Activated CD4-positive, alpha-beta T cell treated with anti-CD3 and anti-CD28 coated beads, Interleukin-2, amount 10 ng/mL, durations not matched to agents 24 days and 14 days (primary cell): ENCODE results near the gene TBX5. TPM values are rescaled to one million over a fixed set of nuclear protein-coding genes. Genes with fewer than 3 reads are reported as not detected.

Source experiments
- DNase-seq: peaks from one replicate; pipeline ENCODE4 v3.0.0; 2022
- H3K27ac Mint-ChIP-seq: one replicate; pipeline ENCODE4 v1.8.0; 2022; ENCODE audit warnings: mild to moderate bottlenecking, mixed read lengths
- H3K27me3 Mint-ChIP-seq: one replicate; pipeline ENCODE4 v1.8.0; 2022; ENCODE audit warnings: mixed read lengths
- H3K36me3 Mint-ChIP-seq: one replicate; pipeline ENCODE4 v1.8.0; 2022; ENCODE audit warnings: low read depth, mild to moderate bottlenecking, mixed read lengths
- H3K4me1 Mint-ChIP-seq: one replicate; pipeline ENCODE4 v1.8.0; 2021; ENCODE audit warnings: mixed read lengths
- H3K4me3 Mint-ChIP-seq: one replicate; pipeline ENCODE4 v1.8.0; 2022; ENCODE audit warnings: mild to moderate bottlenecking, moderate library complexity, mixed read lengths
- H3K9me3 Mint-ChIP-seq: one replicate; pipeline ENCODE4 v1.8.0; 2021; ENCODE audit warnings: mixed read lengths
- intact Hi-C: fragments of 100-400 bp; cut with micrococcal nuclease; formaldehyde crosslinking; loops from one replicate; pipeline ENCODE4 v1.15.1; 2023
- total RNA-seq: library from RNA; stranded (reverse); gene quantifications from 2 replicates; pipeline ENCODE4 v1.2.3, GENCODE V29; 2022

Gene TBX5
- total RNA-seq, 1 donor from 2014 or later, result not detected

DNA sequence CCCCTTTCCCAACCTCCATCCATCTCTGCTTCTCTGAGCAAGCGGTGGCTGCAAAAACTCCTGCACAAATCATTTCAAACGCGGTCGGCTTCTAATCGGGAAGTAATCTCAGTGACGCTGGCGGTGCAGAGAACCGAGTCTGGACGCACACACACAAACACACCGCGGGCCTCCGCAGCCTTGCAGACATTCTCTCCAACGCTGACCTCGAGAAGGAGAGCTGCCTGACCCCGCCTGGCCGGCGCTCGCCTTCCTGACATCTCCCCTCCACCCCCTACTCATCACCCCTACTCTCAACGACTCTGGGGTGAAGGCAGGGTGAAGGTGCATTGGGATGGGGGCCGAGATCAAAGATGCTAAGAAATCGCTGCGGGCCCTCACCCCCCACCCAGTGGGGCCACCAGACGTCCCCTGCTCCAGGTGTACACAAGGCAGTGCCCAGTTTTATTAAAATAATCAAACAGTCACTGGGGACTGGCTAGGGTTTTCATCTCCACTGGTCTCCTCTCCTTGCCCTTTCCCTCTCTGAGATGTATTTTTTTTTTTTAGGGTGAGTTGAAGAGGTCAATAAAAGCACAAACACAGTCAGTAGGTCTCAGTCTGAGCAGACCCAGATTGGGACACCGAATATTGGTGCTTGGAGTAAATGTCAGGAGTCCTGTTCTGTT lies 506 bp upstream of the TBX5 start:
- intact Hi-C loops, result loop anchor here (5.0 kb wide), 1 partner anchor 939 kb away; no protein-coding TSS in a partner anchor
- Mint-ChIP-seq H3K9me3 (peaks cover 8% of the 10 kb centered on the region), H3K27ac (no peak overlapping the region), H3K4me1 (no peaks in the 10 kb centered on the region), H3K27me3 (peaks cover 92% of the 10 kb centered on the region), H3K36me3 (peaks cover 7% of the 10 kb centered on the region), H3K4me3 (no peak overlapping the region)
- no peak for DNase-seq

DNA sequence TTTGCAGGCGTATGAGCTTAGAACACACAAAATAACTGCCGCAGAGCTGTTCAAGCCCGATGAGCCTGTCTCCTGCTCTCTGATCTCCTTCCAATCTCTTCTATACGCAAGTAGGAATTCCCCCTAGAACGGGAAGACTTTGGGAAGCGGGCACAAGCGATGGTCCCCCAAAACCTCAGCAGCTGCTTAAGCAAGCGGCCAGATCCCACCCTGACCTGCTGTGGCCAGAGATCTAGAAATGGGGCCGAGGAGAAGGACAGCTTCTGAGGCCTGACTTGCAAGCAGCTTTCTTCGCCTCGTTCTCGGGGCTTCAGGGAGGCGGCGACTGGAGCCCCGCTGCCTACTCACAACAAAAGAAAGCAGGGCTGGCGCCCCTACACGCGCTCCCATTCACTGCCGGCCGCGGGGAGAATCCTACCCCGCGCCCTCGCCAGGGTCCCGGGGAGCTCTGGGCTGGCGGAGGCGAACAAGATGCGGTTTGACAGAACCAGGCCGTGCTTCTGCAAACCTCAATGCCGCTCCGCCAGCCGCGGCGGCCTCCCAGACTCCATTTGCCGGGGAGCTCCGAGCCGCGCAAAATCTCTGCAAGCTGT lies 922 bp downstream of the TBX5 start:
- H3K27ac Mint-ChIP-seq, result peak overlapping the region; percentile 25
- peaks cover 4% of the 10 kb centered on the region for H3K36me3 Mint-ChIP-seq
- intact Hi-C loops, result loop anchor here (2.0 to 5.0 kb wide), 4 partner anchors 36 to 938 kb away; partner anchors contain the start of gene TBX3
- H3K4me3 Mint-ChIP-seq, result no peak overlapping the region
- no peaks in the 10 kb centered on the region for H3K4me1 Mint-ChIP-seq
- peaks cover 4% of the 10 kb centered on the region for H3K9me3 Mint-ChIP-seq
- H3K27me3 Mint-ChIP-seq, result peaks cover 91% of the 10 kb centered on the region
- DNase-seq, result no peak

DNA sequence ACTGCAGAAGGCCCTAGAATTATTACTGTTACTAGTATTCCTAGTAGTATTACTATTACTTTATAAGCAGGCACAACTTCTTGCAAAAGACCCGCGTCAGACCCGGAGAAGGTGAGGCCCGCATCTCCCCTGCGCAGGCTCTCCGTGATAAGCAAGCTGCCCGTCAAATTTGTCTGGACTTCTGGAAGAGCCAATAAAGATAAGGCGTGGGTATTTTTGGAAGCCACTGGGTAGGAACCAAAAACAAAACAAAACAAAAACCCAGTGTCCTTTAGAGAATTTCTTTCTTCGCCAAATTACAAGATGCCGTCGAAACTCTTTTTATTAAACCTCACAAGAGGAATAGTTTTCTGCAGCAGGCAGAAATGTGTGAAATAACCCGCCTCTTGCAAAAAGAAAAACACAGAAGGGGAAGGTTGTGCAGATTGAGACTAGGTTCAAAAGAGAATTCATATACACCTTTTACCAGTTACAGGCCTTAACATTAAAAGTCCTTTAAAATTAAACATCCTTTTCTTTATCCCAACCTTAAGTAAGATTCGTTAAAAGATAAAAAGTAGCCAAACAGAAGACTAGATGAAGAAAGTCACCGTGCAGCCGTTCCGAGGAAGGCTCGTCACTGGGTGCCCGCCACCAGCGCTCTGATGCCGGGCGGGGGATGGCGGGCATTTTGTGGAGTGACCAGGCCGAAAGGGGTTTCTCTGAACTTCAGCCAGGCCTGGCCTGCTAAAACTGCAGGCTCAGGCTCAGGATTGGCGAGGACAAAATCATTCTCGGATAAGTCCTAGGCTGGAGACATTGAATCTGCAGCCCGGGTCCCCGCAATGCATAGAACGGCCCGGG lies 1.6 kb downstream of the TBX5 start:
- Mint-ChIP-seq H3K36me3 (peaks cover 4% of the 10 kb centered on the region), H3K4me3 (no peak overlapping the region), H3K27me3 (peaks cover 92% of the 10 kb centered on the region), H3K9me3 (peaks cover 4% of the 10 kb centered on the region), H3K27ac (peak overlapping the region; percentile 25), H3K4me1 (no peaks in the 10 kb centered on the region)
- intact Hi-C loops, result loop anchor here (2.0 to 5.0 kb wide), 3 partner anchors 36 to 293 kb away; partner anchors contain the start of gene TBX3
- DNase-seq, result no peak

DNA sequence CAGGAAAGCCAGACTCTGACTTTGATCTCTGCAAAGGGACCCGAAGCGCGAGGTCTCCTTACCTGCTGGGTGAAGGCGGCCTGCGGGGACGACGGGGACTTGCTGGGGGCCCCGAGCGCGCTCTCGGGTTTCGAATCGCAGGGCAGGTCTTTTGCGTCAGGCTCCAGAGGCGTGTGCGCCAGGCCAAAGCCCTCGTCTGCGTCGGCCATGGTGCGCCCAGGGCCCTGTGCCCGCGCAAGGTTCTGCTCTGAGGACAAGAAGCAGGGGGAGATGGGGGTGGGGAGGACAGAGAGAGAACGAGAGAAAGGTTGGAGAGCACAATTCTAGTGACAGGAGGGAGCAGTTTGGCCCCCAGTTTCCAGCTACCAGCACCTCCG lies 2.3 kb downstream of the TBX5 start:
- no peak for DNase-seq
- Mint-ChIP-seq H3K36me3 (peaks cover 4% of the 10 kb centered on the region), H3K27ac (no peak overlapping the region), H3K27me3 (peaks cover 94% of the 10 kb centered on the region), H3K9me3 (peaks cover 4% of the 10 kb centered on the region), H3K4me1 (no peaks in the 10 kb centered on the region), H3K4me3 (no peak overlapping the region)
- intact Hi-C loops, result loop anchor here (2.0 to 5.0 kb wide), 4 partner anchors 37 to 294 kb away; partner anchors contain the start of gene TBX3

DNA sequence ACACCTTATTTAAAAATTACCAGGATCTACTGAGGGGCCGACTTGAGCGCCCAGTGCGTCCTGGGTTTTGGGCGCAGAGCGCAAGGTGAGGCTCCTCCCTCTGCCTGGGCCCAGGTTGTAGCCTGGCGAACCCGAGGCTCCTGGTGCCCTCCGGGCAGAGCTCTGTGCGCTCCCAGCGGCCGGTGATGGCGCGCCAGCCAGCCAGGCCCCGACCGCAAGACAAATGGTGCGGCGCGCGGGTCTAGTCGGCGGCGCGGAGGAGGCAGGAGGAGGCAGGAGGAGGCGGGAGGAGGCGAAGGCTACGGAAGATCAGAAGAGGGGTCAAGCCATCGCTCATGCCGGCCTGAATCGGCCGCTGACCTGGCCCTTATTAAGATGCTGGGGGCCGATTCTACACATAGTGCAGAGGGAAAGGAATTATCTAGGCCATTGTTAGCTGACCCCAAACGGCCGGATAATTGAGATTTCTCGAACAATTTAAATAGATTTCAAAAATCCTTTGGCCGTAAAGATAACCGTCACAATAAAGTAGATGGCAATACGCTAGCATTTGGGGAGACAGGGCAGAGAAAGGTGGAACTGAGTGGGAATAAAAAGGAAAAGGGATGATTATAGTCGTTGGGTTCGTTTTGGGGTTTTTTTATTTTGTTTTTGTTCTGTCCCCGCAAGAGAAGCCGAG lies 2.8 kb downstream of the TBX5 start:
- Mint-ChIP-seq H3K27me3 (peaks cover 93% of the 10 kb centered on the region), H3K27ac (no peak overlapping the region), H3K36me3 (peaks cover 4% of the 10 kb centered on the region), H3K4me1 (no peaks in the 10 kb centered on the region), H3K4me3 (no peak overlapping the region), H3K9me3 (peaks cover 3% of the 10 kb centered on the region)
- intact Hi-C loops, result loop anchor here (2.0 to 5.0 kb wide), 3 partner anchors 264 to 294 kb away; partner anchors contain the start of gene TBX3
- no peak for DNase-seq

DNA sequence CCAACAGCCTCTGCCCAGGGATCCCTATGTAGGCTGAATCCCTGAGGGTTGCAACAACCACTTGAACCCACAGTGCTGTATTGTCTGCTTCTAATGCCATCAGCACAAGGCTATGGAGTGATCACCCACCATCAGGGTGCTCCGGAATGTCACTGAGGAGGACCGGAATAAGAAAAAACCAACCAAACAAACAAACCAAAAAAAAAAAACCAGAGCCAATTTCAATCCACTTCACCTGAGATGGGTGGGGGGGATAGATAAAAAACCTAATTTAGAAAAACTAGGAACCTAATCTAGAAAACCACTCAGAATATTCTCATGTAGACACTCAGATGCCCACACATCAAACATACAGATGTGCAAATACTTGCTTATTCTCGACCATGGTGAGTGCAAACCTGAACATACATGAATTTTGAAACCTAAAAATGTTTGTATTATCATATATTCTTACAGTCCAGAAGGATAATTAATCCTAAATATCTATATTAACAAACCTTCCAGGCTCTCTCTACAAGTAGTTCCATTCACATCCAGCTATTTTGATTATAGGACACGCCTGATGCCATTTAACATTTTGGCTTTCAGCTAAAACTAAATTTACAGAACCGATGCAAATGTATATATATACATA lies 3.7 kb downstream of the TBX5 start:
- no peak for DNase-seq
- peaks cover 93% of the 10 kb centered on the region for H3K27me3 Mint-ChIP-seq
- peaks cover 2% of the 10 kb centered on the region for H3K36me3 Mint-ChIP-seq
- intact Hi-C loops, result loop anchor here (2.0 to 5.0 kb wide), 3 partner anchors 265 to 295 kb away; partner anchors contain the start of gene TBX3
- no peaks in the 10 kb centered on the region for H3K4me1 Mint-ChIP-seq
- H3K27ac Mint-ChIP-seq, result no peak overlapping the region
- no peaks in the 10 kb centered on the region for H3K9me3 Mint-ChIP-seq
- H3K4me3 Mint-ChIP-seq, result no peak overlapping the region

DNA sequence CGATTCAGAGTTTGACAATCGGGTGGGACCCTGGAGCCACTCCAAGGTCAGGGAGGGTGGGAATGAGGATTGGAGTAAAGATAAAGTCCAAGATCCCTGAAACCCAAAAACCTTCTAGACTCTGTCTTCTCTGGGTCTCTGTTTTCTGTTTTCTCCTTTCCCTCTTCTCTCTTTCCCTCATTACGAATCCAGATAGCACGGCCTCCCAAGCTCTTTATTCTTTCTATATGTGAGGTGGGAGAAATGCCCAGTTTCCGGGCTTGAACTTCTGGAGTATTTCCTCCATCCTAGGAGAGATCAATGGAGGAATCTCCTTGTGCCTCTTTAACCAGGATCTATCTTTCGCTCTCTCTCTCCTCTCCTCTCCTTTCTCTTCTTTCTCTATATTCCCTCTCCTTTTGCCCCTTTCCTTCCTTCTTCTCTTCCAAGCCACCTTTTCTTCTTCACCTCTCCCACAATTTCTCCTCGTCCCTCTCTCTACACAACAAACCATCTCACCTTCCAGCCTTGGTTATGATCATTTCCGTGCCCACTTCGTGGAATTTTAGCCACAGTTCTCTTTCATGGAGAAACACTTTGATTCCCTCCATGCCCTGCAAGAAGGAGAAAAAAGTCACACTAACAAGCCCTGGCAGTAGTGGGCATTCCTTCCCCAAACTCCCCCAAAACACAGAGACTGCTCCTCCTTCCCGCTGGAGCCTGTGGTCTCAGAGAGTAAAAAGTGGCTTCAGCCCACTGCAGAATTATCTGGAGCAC lies 4.4 kb downstream of the TBX5 start:
- Mint-ChIP-seq H3K4me3 (no peak overlapping the region), H3K4me1 (no peaks in the 10 kb centered on the region), H3K27me3 (peaks cover 92% of the 10 kb centered on the region), H3K36me3 (peaks cover 2% of the 10 kb centered on the region), H3K27ac (no peak overlapping the region), H3K9me3 (no peaks in the 10 kb centered on the region)
- no peak for DNase-seq
- intact Hi-C loops, result loop anchor here (2.0 to 5.0 kb wide), 3 partner anchors 265 to 296 kb away; partner anchors contain the start of gene TBX3

DNA sequence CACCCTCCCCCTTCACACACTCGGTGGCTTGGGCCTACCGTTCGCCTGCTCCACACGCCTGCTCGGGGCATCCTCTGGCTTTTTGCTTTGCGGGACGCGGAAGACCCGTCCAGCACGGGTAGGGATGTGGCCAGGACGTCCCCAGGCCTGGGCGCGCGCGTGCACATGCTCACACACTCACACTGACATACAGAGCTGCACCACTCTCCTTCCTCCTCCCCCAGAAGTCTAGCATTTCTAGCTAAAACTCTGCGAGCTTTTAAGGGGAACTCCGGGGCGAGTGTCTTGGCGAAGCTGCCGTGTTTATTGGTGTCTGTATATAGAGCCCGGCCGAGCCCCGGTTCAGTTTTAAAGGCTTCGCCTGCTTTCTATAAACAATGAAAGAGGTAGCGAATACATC lies 5.0 kb downstream of the TBX5 start:
- Mint-ChIP-seq H3K4me1 (no peaks in the 10 kb centered on the region), H3K27ac (no peak overlapping the region), H3K4me3 (no peak overlapping the region), H3K36me3 (peaks cover 2% of the 10 kb centered on the region), H3K27me3 (peaks cover 88% of the 10 kb centered on the region), H3K9me3 (no peaks in the 10 kb centered on the region)
- DNase-seq, result no peak
- intact Hi-C loops, result loop anchor here (5.0 kb wide), 2 partner anchors 281 to 296 kb away; partner anchors contain the start of gene TBX3

DNA sequence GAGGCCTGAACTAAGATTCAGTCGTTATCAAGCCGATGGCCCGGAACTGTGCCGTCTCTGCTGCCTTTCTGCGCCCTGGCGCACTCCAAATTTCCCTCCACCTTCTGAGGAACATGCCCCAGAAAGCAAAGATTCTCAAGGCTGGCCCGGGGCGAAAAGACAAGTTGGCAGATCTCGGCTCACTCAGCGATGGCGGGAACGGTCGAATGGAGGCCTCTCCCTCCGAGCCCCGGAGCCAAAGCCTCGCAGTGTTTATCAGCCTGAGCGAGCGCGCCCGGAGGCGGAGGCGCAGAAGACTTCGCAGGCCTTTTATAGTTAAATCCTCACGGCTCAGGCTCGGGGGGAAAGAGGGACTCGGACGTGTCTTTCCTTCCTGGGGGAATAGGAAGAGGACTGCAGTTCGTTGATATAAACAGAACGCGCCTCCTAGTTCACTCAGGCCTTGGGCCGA lies 5.6 kb downstream of the TBX5 start:
- no peaks in the 10 kb centered on the region for H3K9me3 Mint-ChIP-seq
- intact Hi-C loops, result loop anchor here (5.0 kb wide), 2 partner anchors 282 to 297 kb away; partner anchors contain the start of gene TBX3
- DNase-seq, result no peak
- peaks cover 2% of the 10 kb centered on the region for H3K36me3 Mint-ChIP-seq
- no peaks in the 10 kb centered on the region for H3K4me1 Mint-ChIP-seq
- H3K27ac Mint-ChIP-seq, result no peak overlapping the region
- H3K4me3 Mint-ChIP-seq, result no peak overlapping the region
- peaks cover 89% of the 10 kb centered on the region for H3K27me3 Mint-ChIP-seq

DNA sequence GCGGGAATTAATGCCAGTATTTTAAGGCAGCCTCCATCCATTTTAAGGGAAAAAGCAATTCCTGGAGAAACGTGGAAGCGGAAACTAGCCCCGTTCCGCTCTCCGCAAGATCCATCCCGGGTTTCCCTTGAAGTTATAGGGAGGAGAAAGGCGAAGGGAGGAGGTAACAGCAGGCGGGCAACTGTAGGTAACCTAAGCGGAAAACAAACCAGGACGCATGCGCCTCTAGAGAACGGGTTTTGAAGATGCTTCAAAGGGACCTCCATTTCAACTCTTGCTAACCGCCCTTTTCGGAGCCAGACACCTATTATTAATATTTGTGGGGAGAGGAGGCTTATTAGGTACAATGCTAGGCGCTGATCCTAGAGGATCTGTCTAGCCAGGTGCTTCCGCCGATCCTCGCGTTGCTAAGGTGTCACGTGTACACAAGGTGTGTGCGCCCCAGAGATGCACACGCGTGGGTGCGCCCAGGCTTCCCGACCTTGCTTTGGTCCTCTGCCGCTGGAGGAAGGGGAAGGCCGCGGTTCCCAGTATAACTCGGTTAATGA lies 6.2 kb downstream of the TBX5 start:
- Mint-ChIP-seq H3K4me1 (no peaks in the 10 kb centered on the region), H3K27me3 (peaks cover 90% of the 10 kb centered on the region), H3K36me3 (peaks cover 2% of the 10 kb centered on the region), H3K27ac (no peak overlapping the region), H3K9me3 (no peaks in the 10 kb centered on the region), H3K4me3 (no peak overlapping the region)
- DNase-seq, result no peak
- intact Hi-C loops, result loop anchor here (5.0 kb wide), 2 partner anchors 283 to 298 kb away; partner anchors contain the start of gene TBX3

DNA sequence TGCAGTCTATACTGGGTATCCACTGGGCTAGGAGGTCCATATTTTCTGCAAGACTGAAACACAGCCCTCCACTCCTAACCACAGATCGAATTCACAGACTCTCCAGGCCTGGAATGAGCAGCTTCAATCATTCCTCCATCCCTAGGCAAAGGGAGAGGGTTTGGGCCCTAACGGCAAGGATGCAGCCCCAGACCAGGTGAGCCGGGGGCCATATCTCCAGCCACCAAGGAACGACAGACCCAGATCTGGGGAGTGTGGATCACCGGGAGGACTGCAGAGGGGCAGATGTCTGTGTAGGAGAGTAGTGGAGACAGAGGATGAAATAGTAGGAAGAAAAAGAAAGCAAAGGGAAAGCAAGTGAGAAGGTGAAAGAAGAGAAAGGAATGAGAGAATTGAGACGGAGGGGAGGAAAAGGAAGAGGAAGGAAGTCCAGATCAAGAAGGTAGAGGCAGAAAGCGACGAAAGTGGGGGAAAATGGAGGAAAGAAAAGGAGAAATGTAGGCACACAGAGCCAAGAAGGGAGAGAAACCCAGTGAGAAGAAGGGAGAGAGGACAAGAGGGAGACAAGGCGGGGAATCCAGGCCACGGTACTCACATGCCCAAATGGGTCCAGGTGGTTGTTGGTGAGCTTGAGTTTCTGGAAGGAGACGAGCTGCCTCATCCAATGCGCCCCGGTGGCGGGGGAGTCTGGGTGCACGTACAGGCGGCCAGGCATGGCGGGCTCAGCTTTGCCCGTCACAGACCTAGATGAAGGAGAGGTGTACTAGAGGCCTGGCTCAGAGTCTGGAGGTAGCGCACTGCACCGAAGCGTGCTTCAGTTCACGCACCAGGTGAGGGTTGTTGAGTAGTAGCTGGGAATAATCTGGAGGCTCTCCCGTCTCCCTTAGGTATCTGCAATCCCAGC lies 7.7 kb downstream of the TBX5 start:
- H3K36me3 Mint-ChIP-seq, result peaks cover 2% of the 10 kb centered on the region
- no peaks in the 10 kb centered on the region for H3K9me3 Mint-ChIP-seq
- intact Hi-C loops, result no loop called here
- peaks cover 90% of the 10 kb centered on the region for H3K27me3 Mint-ChIP-seq
- H3K27ac Mint-ChIP-seq, result peak overlapping the region; percentile 66
- H3K4me1 Mint-ChIP-seq, result no peaks in the 10 kb centered on the region
- no peak overlapping the region for H3K4me3 Mint-ChIP-seq
- no peak for DNase-seq
